ENCODE results near the gene VPS26C.

VPS26C gene

GRCh38 chr21:37263827-37264600, 3.1 kb downstream of the VPS26C start:
- DNase-seq, result no peak

GRCh38 chr21:37259426-37259825, 7.7 kb downstream of the VPS26C start:
- DNase-seq, result no peak

- DNase-seq, result peak; percentile 92
Observed at GRCh38 chr21:37257967-37258877, 8.9 kb downstream of the VPS26C start.

DNA sequence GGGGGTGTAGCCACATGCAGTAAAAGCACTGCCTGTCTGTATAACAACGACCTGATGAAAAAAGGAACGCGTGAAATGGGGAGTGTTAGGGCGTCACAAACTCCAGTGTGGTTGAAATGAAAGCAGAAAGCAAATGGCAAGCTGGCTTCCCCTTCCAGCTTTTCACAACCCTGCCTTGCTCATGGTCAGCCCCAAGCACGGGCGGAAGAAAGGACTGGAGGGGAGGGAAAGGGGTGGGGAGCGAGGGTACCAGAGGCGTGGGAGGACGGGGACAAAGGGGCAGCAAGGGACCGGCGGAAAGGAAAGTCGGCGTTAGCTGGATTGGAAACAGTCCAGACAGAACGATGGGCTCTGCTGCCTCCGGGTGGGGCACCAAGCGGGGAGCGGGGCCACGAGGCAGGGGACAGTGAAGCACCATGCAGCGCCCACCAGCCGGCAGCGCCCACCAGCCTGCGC, 9.6 kb downstream of the VPS26C start:
- DNase-seq, result peak; percentile 27

GRCh38 chr21:37253991-37254390, 13.1 kb downstream of the VPS26C start:
- DNase-seq, result no peak

DNA sequence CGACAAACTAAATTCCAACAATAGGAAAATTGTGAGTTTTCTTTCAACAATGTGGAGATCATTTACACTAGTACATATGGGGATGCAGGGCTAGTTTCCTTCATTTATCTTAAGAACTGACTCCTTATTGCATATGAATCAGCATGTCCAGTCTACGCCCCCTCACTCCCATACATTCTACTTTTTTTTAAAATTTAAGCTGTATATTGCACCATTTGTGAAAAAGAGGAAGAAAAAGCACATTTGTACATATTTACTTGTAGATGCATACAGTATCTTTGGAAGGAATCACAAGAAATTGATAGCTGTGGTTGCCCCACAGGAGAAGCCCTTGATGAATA, 15.9 kb downstream of the VPS26C start:
- DNase-seq, result no peak

GRCh38 chr21:37249112-37249904, 17.8 kb downstream of the VPS26C start:
- no peak for DNase-seq

- no peak for DNase-seq
Observed at GRCh38 chr21:37248298-37248697, 18.8 kb downstream of the VPS26C start.

GRCh38 chr21:37245151-37245550, 22.0 kb downstream of the VPS26C start:
- no peak for DNase-seq

GRCh38 chr21:37244501-37245095, 22.5 kb downstream of the VPS26C start:
- DNase-seq, result peak; percentile 6

- no peak for DNase-seq
Observed at GRCh38 chr21:37243961-37244360, 23.2 kb downstream of the VPS26C start.

DNA sequence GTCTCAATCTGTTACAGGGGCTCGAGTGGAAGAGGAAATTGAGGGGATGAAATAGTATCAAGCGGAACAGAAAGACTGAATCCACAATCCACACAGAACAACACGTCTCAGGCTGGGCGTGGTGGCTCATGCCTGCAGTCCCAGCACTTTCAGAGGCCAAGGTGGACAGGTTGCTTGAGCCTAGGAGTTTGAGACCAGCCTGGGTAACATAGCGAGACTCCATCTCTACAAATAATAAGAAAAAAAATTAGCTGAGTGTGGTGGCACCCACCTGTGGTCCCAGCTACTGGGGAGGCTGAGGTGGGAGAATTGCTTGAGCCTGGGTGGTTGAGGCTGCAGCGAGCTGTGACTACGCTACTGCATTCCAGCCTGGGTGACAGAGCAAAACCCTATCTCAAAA, 25.7 kb downstream of the VPS26C start:
- no peak for DNase-seq

DNA sequence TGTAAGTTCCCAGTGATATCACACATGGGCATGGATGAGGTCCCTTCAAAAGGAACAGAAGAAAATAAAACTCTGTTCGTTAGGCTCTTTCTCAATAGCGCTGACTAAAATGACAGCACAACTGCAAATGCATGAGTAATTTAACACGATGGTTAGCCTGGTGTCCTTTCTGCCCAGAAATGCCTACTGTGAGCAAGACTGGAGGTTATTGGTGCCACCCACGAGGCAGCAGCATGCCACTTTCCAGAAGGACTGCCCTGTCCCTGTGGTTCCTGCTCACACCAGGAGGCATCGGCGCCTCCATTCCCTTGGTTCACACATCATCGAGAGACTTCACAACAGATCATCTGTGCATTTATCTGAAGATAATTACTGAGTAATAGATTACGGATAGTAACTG, 26.2 kb downstream of the VPS26C start:
- no peak for DNase-seq

DNA sequence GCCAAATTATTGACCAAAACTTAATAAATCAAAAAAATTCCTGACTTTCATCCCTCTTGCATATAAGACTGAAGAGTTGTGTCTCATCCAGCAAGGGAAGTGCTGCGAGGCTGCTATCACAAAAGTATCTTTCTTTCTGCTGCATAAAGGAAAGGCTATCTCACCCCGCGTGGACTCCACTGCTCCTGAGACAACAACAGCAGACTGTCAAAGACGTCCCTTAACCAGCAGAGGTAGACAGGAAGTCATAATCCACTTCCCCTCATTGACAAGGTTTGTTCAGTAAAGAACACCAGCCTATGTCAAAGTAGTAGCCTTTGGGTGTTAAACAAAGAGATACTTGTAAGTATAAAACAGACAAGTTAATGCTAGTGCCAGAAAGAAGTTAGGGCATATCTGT, 29.4 kb downstream of the VPS26C start:
- no peak for DNase-seq

DNA sequence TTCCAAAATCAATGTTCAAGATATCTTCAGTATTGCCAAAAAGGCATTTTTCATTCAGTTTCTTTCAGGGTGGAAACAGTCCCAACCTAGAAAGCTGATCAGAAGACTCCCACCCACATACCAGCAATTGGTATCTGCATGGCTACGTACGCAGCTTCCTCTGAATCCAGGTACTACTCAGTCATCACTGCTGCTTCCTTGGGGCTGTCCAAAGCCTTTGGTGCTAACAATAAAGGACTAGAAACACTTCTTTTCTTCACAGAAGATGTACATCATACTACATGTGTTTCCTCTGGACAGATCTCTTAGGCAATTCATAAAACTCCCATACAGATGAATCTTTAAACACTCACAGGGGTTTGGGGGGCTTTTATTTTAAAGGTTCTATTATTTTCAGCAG, 29.8 kb downstream of the VPS26C start:
- no peak for DNase-seq

- no peak for DNase-seq
Observed at GRCh38 chr21:37233551-37234146, 33.5 kb downstream of the VPS26C start.

DNA sequence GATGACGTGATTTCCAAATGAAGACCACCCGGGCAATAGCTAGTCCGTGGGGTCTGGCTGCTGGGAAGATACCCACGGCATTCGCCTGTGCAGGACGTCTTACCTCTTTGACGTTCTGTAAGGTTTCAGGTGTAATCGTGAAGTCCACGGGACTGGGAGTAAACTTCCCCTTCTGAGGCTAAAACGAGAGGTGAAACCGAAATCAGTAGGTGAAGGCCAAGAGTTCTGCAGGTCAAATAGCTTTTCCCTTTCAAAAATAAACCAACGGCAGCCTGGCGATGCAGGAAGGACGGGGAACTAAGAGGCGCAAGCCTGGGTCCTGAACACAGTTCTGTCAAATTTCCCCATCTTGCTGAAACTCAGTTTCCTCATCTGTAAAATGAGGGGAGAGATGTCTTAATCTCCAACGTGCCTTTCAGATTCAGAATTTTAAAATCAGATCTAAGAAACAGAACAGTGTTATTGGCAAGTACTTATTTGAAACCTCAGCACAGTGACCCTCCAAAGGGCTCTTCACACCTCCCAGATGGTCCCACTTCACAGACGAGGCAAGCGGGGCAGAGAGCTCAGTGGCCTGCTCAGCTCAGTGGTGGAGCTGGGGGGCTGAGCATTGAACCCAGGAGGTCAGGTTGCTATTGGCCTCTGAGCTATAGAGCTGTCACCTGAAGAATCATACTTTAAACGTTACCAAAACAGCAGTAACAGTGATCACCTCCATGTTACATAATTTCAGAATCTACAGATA, 34.7 kb downstream of the VPS26C start:
- no peak for DNase-seq

DNA sequence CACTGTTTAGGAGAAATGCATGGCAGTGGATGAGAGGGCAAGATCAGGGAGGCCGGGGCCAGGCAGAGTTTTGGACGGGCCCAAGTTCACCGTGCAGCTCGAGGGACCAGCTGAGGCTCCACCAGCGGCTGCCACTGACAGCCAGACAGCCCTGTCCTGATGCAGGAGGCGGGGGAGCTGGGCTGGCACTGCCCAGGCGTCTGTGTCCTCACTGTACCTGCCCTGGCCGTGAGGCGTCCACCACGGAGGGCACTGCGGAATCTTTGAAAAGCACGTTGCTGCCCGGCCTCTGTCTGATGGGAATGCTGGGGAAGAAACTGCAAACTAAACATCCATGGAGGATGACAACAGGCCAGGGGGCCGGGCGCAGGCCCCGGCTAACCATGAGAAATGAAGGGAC, 35.5 kb downstream of the VPS26C start:
- no peak for DNase-seq

DNA sequence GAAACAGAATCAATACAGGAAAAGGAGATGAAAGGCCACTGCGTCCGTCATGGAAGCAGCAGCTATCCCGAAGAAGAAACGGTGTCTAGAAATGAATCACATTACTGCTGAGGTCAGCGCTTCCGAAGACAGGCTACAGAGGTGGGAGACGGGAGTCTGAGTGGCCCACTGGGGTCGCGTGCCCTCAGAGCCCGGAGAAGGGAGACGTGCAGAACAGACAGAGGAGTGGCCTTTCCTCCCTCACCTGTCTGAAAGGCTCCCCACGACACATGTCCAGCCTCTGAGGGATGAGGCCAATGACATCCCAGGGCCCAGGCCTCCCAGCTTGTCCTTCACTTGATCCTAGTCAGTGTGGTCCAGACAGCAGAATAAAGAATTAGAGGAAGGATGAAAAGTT, 35.9 kb downstream of the VPS26C start:
- DNase-seq, result no peak

DNA sequence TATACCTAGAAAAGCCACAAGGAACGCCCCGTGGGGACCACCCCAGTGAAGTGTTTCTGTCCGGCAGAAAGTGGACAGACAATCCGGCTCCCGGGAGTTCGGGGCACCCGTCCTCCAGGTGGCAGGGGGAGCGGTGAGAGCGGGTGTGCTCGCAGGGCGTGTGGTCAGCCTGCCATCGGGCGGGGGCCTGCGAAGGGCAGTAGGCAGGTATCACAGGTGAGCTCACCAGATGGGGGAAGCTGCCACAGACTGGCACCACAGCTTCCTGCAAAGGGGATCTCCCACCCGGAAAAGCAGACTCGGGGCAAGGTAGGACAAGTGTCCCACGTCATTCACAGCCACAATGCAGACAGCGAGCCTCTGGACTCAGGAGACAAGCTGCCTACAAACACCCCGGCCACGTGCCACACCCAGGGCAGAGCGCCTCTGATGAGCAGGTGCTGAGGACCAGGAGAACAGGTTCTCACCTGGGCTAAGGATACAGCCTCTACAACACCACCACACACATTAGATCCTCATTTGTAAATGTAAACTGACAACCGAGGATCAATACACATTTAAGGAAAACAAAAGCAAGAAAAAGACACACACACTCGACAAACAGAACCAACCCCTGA, 36.4 kb downstream of the VPS26C start:
- no peak for DNase-seq

GRCh38 chr21:37228003-37228400, 39.1 kb downstream of the VPS26C start:
- DNase-seq, result no peak
